AG10803 (cell line): Measurements from ENCODE around the gene FBXL7.

Experiments
- DNase-seq: peaks from one replicate; pipeline ENCODE4 v3.0.0; 2010; ENCODE audit warnings: low read depth
- H3K4me3 ChIP-seq: 2 replicates; pipeline ENCODE4 v1.5.1; 2011; ENCODE audit warnings: mild to moderate bottlenecking, low read length, control low read depth
- CTCF ChIP-seq: conservative IDR thresholded peaks from 2 replicates; pipeline ENCODE4 v1.5.1; 2011; ENCODE audit warnings: mild to moderate bottlenecking, low read length, control low read depth, inconsistent platforms

FBXL7 gene

DNA sequence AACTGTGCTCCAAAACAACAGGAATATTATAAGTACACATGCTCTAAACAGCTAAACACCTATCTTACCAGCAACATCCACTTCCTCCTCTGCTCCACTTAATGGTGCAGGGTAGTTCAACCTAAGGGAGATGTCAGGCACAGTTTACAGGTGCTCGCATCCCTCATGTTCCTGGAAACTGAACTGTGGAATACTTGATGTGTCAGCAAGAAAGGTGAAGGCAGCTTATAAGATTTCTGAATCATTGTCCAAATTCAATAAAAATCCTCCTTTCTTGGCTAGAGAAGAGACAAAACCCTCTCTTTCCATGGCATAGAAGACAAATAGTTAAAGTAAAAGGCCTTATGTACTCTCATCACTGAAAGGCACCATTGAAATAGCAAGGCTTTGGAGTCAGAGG, 272.2 kb downstream of the FBXL7 start:
- TF ChIP-seq CTCF: no peak
- no peak overlapping the region for H3K4me3 ChIP-seq
- DNase-seq: no peak

DNA sequence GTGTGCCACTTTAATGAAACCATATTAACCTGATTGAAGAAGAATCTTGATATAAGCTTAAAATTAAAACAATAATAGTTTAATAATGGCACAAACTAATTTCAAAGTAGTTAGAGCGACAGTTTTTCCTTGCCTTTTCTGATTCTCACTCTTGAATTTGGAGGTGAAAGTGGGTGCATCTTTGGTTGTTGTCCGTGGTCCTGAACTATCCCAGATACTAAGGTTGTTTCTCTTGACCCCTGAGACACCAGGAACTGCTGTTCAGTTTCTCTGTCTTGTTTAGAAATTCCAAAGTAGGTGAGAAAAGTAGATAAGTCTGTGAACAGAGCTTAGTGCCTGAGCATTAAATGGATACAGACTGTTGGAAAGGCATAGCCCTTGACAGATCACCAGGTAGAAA, 274.7 kb downstream of the FBXL7 start:
- no peak for TF ChIP-seq CTCF
- H3K4me3 ChIP-seq: no peak overlapping the region
- no peak for DNase-seq

GRCh38 chr5:15776346-15776745, 276.4 kb downstream of the FBXL7 start:
- TF ChIP-seq CTCF: no peak
- no peak for DNase-seq
- no peak overlapping the region for H3K4me3 ChIP-seq

GRCh38 chr5:15783734-15784133, 283.8 kb downstream of the FBXL7 start:
- no peak for DNase-seq
- no peak for TF ChIP-seq CTCF

DNA sequence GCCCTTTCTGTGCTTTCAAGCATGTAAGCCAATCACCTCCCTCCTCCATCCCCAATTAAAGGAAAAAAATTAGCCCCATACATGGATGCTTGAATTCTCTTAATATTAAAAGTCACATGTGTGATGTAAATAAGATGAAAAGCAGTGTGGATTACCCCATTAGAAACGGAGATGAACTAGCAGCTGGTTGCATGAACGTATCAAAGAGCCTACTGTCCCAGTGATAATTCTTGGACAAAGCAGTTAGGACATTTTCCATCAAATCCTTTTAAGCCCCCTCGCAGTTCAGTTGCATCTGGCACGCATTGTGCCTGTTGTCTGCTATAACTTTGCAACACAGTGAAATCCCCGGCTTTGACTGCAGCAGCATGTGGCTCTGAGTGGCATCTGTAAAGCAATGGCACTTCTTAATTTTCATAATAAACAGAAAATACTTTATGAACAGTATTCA, 285.6 kb downstream of the FBXL7 start:
- DNase-seq: no peak
- no peak for TF ChIP-seq CTCF
- no peak overlapping the region for H3K4me3 ChIP-seq

More at GRCh38 chr5:15783734-15784133, 283.8 kb downstream of the FBXL7 start:
- no peak overlapping the region for H3K4me3 ChIP-seq

DNA sequence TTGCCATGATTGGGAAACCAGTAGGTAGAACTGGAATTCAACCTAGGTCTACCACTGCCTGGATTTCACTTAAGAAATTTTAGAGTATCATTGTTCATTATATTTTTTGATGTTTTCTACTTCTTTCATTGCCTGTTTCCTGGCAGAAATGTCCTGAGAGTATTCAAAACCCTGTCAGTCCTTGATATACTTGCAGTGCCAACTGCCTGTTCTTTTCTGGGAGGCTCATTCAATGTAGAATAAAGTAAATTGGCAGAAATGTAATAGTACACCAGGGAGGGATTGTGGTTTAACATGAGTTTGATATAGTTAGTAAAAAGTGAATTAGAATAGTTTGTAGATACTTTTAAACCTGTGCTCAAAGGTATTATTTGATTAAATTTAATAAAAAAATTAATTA, 286.3 kb downstream of the FBXL7 start:
- TF ChIP-seq CTCF: no peak
- no peak overlapping the region for H3K4me3 ChIP-seq
- no peak for DNase-seq

- no peak overlapping the region for H3K4me3 ChIP-seq
- no peak for TF ChIP-seq CTCF
- no peak for DNase-seq
Measured at GRCh38 chr5:15786884-15787283, 286.9 kb downstream of the FBXL7 start.
